ENCODE measurements around the gene B3GAT3. TPM values are rescaled to one million over a fixed set of nuclear protein-coding genes. Genes with fewer than 3 reads are reported as not detected.

Gene B3GAT3
- total and polyA plus RNA-seq, 10 of the 15 experiments (the other 5 are each of a cell fraction or from before 2014, with no cell fraction given): 0.31 to 52.7 (median 29.8) TPM

DNA sequence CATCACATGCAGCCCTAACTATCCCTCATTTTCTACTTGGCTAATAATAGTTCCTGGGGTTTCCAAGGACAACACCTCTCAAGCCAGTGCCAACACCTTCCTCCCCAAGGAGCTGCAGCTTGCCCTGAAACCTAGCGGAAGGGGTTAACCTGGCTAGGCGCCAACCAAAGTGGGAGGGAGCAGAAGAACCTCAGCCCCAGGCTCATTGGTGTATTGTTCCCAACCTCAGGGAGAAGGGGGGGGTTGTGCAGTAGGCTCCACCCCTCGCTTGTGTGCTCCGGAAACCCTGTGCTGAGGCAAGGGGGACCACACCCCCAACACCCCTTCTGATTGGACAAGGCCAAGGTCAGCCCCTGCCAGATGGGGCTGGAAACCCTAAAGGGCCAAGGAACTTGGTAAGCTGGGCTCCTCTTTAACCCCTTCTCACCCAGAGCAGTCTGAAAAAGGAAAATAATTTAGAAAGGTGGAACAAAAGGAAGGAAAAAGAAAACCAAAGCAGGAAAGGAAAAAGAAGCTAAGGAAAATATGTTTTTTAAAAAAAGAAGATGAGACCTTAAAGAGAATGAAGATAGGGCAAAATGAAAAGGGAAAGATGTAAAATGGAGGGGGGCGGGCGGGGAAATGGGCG, 22.6 kb downstream of the B3GAT3 start (continued):
- TF ChIP-seq RB1 (IDR thresholded peaks at IDR 0.05; ENCODE audit: borderline replicate concordance): no peak
- no peak for TF ChIP-seq RBBP5 (conservative IDR thresholded peaks at IDR 0.05)
- TF ChIP-seq NRF1 (conservative IDR thresholded peaks at IDR 0.05; ENCODE audit: low read depth, low read length): no peak
- 0 out of 2 replicates have a peak, but pooled peaks have one; percentile 66 for TF ChIP-seq SIN3A (IDR thresholded peaks at IDR 0.05; ENCODE audit: low read depth, low read length)
- TF ChIP-seq, protein P1, sequence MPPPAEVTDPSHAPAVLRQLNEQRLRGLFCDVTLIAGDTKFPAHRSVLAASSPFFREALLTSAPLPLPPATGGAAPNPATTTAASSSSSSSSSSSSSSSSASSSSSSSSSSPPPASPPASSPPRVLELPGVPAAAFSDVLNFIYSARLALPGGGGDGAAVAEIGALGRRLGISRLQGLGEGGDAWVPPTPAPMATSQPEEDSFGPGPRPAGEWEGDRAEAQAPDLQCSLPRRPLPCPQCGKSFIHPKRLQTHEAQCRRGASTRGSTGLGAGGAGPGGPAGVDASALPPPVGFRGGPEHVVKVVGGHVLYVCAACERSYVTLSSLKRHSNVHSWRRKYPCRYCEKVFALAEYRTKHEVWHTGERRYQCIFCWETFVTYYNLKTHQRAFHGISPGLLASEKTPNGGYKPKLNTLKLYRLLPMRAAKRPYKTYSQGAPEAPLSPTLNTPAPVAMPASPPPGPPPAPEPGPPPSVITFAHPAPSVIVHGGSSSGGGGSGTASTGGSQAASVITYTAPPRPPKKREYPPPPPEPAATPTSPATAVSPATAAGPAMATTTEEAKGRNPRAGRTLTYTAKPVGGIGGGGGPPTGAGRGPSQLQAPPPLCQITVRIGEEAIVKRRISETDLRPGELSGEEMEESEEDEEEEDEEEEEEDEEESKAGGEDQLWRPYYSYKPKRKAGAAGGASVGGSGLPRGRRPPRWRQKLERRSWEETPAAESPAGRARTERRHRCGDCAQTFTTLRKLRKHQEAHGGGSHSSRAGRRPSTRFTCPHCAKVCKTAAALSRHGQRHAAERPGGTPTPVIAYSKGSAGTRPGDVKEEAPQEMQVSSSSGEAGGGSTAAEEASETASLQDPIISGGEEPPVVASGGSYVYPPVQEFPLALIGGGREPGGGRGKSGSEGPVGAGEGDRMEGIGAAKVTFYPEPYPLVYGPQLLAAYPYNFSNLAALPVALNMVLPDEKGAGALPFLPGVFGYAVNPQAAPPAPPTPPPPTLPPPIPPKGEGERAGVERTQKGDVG (CRISPR knock-in tag; IDR thresholded peaks at IDR 0.05): no peak; the same call in 1 of the 2 replicates
- no peak for TF ChIP-seq TARDBP (IDR thresholded peaks at IDR 0.05; ENCODE audit: borderline replicate concordance)
- TF ChIP-seq MTA2 (IDR thresholded peaks at IDR 0.05; ENCODE audit: low read depth): peak; percentile 42; the same call in 1 of the 2 replicates
- TF ChIP-seq, protein P2, sequence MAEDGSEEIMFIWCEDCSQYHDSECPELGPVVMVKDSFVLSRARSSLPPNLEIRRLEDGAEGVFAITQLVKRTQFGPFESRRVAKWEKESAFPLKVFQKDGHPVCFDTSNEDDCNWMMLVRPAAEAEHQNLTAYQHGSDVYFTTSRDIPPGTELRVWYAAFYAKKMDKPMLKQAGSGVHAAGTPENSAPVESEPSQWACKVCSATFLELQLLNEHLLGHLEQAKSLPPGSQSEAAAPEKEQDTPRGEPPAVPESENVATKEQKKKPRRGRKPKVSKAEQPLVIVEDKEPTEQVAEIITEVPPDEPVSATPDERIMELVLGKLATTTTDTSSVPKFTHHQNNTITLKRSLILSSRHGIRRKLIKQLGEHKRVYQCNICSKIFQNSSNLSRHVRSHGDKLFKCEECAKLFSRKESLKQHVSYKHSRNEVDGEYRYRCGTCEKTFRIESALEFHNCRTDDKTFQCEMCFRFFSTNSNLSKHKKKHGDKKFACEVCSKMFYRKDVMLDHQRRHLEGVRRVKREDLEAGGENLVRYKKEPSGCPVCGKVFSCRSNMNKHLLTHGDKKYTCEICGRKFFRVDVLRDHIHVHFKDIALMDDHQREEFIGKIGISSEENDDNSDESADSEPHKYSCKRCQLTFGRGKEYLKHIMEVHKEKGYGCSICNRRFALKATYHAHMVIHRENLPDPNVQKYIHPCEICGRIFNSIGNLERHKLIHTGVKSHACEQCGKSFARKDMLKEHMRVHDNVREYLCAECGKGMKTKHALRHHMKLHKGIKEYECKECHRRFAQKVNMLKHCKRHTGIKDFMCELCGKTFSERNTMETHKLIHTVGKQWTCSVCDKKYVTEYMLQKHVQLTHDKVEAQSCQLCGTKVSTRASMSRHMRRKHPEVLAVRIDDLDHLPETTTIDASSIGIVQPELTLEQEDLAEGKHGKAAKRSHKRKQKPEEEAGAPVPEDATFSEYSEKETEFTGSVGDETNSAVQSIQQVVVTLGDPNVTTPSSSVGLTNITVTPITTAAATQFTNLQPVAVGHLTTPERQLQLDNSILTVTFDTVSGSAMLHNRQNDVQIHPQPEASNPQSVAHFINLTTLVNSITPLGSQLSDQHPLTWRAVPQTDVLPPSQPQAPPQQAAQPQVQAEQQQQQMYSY (CRISPR knock-in tag; IDR thresholded peaks at IDR 0.05): no peak
- no peak for TF ChIP-seq BMI1 (IDR thresholded peaks at IDR 0.05; ENCODE audit: borderline replicate concordance)
- TF ChIP-seq, protein P3, sequence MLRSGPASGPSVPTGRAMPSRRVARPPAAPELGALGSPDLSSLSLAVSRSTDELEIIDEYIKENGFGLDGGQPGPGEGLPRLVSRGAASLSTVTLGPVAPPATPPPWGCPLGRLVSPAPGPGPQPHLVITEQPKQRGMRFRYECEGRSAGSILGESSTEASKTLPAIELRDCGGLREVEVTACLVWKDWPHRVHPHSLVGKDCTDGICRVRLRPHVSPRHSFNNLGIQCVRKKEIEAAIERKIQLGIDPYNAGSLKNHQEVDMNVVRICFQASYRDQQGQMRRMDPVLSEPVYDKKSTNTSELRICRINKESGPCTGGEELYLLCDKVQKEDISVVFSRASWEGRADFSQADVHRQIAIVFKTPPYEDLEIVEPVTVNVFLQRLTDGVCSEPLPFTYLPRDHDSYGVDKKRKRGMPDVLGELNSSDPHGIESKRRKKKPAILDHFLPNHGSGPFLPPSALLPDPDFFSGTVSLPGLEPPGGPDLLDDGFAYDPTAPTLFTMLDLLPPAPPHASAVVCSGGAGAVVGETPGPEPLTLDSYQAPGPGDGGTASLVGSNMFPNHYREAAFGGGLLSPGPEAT (IDR thresholded peaks at IDR 0.05; ENCODE audit: low read depth): peak; percentile 89
- no peak for TF ChIP-seq SIX5 (IDR thresholded peaks at IDR 0.05; ENCODE audit: low read depth, low read length, severe bottlenecking)
- TF ChIP-seq, protein P4, sequence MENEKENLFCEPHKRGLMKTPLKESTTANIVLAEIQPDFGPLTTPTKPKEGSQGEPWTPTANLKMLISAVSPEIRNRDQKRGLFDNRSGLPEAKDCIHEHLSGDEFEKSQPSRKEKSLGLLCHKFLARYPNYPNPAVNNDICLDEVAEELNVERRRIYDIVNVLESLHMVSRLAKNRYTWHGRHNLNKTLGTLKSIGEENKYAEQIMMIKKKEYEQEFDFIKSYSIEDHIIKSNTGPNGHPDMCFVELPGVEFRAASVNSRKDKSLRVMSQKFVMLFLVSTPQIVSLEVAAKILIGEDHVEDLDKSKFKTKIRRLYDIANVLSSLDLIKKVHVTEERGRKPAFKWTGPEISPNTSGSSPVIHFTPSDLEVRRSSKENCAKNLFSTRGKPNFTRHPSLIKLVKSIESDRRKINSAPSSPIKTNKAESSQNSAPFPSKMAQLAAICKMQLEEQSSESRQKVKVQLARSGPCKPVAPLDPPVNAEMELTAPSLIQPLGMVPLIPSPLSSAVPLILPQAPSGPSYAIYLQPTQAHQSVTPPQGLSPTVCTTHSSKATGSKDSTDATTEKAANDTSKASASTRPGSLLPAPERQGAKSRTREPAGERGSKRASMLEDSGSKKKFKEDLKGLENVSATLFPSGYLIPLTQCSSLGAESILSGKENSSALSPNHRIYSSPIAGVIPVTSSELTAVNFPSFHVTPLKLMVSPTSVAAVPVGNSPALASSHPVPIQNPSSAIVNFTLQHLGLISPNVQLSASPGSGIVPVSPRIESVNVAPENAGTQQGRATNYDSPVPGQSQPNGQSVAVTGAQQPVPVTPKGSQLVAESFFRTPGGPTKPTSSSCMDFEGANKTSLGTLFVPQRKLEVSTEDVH (IDR thresholded peaks at IDR 0.05; ENCODE audit: low read depth, partially characterized antibody): no peak
- TF ChIP-seq RFX5 (IDR thresholded peaks at IDR 0.05; ENCODE audit: low read depth, low read length): peak; percentile 18; the same call in 1 of the 2 replicates
- TF ChIP-seq, protein P5, sequence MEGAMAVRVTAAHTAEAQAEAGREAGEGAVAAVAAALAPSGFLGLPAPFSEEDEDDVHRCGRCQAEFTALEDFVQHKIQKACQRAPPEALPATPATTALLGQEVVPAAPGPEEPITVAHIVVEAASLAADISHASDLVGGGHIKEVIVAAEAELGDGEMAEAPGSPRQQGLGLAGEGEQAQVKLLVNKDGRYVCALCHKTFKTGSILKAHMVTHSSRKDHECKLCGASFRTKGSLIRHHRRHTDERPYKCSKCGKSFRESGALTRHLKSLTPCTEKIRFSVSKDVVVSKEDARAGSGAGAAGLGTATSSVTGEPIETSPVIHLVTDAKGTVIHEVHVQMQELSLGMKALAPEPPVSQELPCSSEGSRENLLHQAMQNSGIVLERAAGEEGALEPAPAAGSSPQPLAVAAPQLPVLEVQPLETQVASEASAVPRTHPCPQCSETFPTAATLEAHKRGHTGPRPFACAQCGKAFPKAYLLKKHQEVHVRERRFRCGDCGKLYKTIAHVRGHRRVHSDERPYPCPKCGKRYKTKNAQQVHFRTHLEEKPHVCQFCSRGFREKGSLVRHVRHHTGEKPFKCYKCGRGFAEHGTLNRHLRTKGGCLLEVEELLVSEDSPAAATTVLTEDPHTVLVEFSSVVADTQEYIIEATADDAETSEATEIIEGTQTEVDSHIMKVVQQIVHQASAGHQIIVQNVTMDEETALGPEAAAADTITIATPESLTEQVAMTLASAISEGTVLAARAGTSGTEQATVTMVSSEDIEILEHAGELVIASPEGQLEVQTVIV (IDR thresholded peaks at IDR 0.05; ENCODE audit: borderline replicate concordance, partially characterized antibody): peak; percentile 34
- peak; percentile 99 for TF ChIP-seq SMAD1 (IDR thresholded peaks at IDR 0.05; ENCODE audit: low read depth, partially characterized antibody)
